ENCODE results near the gene ZNF528.

DNA sequence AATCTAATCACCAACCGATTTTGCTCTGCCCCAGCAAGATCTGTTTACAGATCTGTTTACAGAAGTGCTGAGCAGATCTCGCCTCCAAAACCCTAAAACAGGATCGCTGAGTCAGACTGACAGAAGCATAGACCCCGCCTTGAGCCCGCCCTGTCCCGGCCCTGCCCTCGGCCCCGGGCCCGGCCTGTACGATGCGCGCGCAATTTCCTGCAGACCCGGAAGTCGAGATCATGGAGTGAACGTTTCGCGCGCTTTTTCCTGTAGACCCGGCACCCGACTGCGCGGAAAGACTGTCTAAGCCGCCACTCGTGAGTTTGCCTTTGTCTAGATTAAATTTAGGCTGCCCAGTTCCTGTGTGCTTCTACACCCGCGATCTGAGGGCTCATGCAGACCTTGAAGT, 31.3 kb downstream of the ZNF528 start, which contains the start of gene ZNF534:
- TF ChIP-seq, protein P1, sequence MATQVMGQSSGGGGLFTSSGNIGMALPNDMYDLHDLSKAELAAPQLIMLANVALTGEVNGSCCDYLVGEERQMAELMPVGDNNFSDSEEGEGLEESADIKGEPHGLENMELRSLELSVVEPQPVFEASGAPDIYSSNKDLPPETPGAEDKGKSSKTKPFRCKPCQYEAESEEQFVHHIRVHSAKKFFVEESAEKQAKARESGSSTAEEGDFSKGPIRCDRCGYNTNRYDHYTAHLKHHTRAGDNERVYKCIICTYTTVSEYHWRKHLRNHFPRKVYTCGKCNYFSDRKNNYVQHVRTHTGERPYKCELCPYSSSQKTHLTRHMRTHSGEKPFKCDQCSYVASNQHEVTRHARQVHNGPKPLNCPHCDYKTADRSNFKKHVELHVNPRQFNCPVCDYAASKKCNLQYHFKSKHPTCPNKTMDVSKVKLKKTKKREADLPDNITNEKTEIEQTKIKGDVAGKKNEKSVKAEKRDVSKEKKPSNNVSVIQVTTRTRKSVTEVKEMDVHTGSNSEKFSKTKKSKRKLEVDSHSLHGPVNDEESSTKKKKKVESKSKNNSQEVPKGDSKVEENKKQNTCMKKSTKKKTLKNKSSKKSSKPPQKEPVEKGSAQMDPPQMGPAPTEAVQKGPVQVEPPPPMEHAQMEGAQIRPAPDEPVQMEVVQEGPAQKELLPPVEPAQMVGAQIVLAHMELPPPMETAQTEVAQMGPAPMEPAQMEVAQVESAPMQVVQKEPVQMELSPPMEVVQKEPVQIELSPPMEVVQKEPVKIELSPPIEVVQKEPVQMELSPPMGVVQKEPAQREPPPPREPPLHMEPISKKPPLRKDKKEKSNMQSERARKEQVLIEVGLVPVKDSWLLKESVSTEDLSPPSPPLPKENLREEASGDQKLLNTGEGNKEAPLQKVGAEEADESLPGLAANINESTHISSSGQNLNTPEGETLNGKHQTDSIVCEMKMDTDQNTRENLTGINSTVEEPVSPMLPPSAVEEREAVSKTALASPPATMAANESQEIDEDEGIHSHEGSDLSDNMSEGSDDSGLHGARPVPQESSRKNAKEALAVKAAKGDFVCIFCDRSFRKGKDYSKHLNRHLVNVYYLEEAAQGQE (IDR thresholded peaks at IDR 0.05; ENCODE audit: unreplicated experiment) = no peak
- TF ChIP-seq, protein P2, sequence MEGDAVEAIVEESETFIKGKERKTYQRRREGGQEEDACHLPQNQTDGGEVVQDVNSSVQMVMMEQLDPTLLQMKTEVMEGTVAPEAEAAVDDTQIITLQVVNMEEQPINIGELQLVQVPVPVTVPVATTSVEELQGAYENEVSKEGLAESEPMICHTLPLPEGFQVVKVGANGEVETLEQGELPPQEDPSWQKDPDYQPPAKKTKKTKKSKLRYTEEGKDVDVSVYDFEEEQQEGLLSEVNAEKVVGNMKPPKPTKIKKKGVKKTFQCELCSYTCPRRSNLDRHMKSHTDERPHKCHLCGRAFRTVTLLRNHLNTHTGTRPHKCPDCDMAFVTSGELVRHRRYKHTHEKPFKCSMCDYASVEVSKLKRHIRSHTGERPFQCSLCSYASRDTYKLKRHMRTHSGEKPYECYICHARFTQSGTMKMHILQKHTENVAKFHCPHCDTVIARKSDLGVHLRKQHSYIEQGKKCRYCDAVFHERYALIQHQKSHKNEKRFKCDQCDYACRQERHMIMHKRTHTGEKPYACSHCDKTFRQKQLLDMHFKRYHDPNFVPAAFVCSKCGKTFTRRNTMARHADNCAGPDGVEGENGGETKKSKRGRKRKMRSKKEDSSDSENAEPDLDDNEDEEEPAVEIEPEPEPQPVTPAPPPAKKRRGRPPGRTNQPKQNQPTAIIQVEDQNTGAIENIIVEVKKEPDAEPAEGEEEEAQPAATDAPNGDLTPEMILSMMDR (conservative IDR thresholded peaks at IDR 0.05; ENCODE audit: low read depth in 2 of 2) = no peak
- TF ChIP-seq CREB1 (CRISPR knock-in tag; IDR thresholded peaks at IDR 0.05; ENCODE audit: low read depth) (no peak), POLR2AphosphoS5 (IDR thresholded peaks at IDR 0.05; ENCODE audit: low read depth) (no peak), JUNB (IDR thresholded peaks at IDR 0.05; ENCODE audit: unreplicated experiment) (no peak), EZH2phosphoT487 (IDR thresholded peaks at IDR 0.05; ENCODE audit: unreplicated experiment) (no peak), EZH2 (IDR thresholded peaks at IDR 0.05; ENCODE audit: low read depth, unreplicated experiment) (no peak), STAT1 (IDR thresholded peaks at IDR 0.05; ENCODE audit: unreplicated experiment) (no peak), ZNF114 (CRISPR knock-in tag; IDR thresholded peaks at IDR 0.05) (no peak), ZNF331 (CRISPR knock-in tag; IDR thresholded peaks at IDR 0.05; ENCODE audit: low read depth) (no peak), NANOG (IDR thresholded peaks at IDR 0.05; ENCODE audit: borderline replicate concordance) (no peak)
- TF ChIP-seq, protein P3, sequence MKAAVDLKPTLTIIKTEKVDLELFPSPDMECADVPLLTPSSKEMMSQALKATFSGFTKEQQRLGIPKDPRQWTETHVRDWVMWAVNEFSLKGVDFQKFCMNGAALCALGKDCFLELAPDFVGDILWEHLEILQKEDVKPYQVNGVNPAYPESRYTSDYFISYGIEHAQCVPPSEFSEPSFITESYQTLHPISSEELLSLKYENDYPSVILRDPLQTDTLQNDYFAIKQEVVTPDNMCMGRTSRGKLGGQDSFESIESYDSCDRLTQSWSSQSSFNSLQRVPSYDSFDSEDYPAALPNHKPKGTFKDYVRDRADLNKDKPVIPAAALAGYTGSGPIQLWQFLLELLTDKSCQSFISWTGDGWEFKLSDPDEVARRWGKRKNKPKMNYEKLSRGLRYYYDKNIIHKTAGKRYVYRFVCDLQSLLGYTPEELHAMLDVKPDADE (IDR thresholded peaks at IDR 0.05) = no peak
- TF ChIP-seq, protein P4, sequence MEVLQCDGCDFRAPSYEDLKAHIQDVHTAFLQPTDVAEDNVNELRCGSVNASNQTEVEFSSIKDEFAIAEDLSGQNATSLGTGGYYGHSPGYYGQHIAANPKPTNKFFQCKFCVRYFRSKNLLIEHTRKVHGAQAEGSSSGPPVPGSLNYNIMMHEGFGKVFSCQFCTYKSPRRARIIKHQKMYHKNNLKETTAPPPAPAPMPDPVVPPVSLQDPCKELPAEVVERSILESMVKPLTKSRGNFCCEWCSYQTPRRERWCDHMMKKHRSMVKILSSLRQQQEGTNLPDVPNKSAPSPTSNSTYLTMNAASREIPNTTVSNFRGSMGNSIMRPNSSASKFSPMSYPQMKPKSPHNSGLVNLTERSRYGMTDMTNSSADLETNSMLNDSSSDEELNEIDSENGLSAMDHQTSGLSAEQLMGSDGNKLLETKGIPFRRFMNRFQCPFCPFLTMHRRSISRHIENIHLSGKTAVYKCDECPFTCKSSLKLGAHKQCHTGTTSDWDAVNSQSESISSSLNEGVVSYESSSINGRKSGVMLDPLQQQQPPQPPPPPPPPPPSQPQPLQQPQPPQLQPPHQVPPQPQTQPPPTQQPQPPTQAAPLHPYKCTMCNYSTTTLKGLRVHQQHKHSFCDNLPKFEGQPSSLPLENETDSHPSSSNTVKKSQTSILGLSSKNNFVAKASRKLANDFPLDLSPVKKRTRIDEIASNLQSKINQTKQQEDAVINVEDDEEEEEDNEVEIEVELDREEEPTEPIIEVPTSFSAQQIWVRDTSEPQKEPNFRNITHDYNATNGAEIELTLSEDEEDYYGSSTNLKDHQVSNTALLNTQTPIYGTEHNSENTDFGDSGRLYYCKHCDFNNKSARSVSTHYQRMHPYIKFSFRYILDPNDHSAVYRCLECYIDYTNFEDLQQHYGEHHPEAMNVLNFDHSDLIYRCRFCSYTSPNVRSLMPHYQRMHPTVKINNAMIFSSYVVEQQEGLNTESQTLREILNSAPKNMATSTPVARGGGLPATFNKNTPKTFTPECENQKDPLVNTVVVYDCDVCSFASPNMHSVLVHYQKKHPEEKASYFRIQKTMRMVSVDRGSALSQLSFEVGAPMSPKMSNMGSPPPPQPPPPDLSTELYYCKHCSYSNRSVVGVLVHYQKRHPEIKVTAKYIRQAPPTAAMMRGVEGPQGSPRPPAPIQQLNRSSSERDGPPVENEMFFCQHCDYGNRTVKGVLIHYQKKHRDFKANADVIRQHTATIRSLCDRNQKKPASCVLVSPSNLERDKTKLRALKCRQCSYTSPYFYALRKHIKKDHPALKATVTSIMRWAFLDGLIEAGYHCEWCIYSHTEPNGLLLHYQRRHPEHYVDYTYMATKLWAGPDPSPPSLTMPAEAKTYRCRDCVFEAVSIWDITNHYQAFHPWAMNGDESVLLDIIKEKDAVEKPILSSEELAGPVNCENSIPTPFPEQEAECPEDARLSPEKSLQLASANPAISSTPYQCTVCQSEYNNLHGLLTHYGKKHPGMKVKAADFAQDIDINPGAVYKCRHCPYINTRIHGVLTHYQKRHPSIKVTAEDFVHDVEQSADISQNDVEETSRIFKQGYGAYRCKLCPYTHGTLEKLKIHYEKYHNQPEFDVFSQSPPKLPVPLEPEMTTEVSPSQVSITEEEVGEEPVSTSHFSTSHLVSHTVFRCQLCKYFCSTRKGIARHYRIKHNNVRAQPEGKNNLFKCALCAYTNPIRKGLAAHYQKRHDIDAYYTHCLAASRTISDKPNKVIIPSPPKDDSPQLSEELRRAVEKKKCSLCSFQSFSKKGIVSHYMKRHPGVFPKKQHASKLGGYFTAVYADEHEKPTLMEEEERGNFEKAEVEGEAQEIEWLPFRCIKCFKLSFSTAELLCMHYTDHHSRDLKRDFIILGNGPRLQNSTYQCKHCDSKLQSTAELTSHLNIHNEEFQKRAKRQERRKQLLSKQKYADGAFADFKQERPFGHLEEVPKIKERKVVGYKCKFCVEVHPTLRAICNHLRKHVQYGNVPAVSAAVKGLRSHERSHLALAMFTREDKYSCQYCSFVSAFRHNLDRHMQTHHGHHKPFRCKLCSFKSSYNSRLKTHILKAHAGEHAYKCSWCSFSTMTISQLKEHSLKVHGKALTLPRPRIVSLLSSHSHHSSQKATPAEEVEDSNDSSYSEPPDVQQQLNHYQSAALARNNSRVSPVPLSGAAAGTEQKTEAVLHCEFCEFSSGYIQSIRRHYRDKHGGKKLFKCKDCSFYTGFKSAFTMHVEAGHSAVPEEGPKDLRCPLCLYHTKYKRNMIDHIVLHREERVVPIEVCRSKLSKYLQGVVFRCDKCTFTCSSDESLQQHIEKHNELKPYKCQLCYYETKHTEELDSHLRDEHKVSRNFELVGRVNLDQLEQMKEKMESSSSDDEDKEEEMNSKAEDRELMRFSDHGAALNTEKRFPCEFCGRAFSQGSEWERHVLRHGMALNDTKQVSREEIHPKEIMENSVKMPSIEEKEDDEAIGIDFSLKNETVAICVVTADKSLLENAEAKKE (CRISPR knock-in tag; IDR thresholded peaks at IDR 0.05) = no peak

Measured in GM23338 (cell line).